Ovary (tissue), 9 donors: ENCODE measurements around the gene ZMYM2. TPM values are rescaled to one million over a fixed set of nuclear protein-coding genes. Genes with fewer than 3 reads are reported as not detected.

ENCODE experiments used
- DNase-seq, 5 donors: peaks; one replicate each; pipeline ENCODE4 v3.0.0-alpha.2; 2019 to 2020
- H3K27ac ChIP-seq, 2 donors: fragments of 200-600 bp; one replicate each; pipeline versions ENCODE4 v1.5.1 to v1.8.0; 2019 to 2022
- H3K27me3 ChIP-seq: fragments of 200-600 bp; one replicate; pipeline ENCODE4 v1.8.0; 2022
- H3K36me3 ChIP-seq: fragments of 200-600 bp; sonication (generic); one replicate; pipeline ENCODE4 v1.5.1; 2019
- H3K4me1 ChIP-seq: one replicate; pipeline ENCODE4 v1.8.1; 2013; ENCODE audit warnings: mild to moderate bottlenecking, moderate library complexity; ENCODE audit not compliant: insufficient read depth
- H3K4me3 ChIP-seq: fragments of 200-600 bp; sonication (generic); one replicate; pipeline ENCODE4 v1.5.1; 2017
- H3K9me3 ChIP-seq, 2 donors: fragments of 200-600 bp in 1 of 2; sonication (generic) in 1 of 2; one replicate each; pipeline versions ENCODE4 v1.5.1 to v1.8.1; 2013 to 2019; ENCODE audit warnings: mild to moderate bottlenecking in 1 of 2, moderate library complexity in 1 of 2
- EP300 ChIP-seq: sonication (generic); formaldehyde crosslinking; IDR thresholded peaks from one replicate; pipeline ENCODE4 v1.6.1; 2017; ENCODE audit warnings: antibody characterized with exemption
- POLR2A ChIP-seq: fragments of 450-650 bp; IDR thresholded peaks from one replicate; pipeline ENCODE4 v1.6.1; 2017; ENCODE audit warnings: antibody characterized with exemption, mild to moderate bottlenecking, moderate library complexity
- WGBS, 3 donors: extraction: QIAGEN DNeasy Blood & Tissue Kit in 1 of 3; methylation state at CpG; one replicate each; pipeline versions ENCODE4 v1.1.5 to v1.1.7; 2013 to 2017; 5-methylcytosine and 5-hydroxymethylcytosine counted together
- intact Hi-C, 4 donors: fragments of 100-400 bp; cut with DNase I; formaldehyde crosslinking; loops; one replicate each; pipeline versions ENCODE4 v1.11.0 to v1.15.1; 2022 to 2023
- polyA plus RNA-seq, 2 donors: library from polyadenylated mRNA; stranded (reverse); fragments of 200-250 nt in 1 of 2; fragments of 350-450 nt in 1 of 2; fragmentation: Illumina TruSeq in 1 of 2; extraction: RNeasy Lipid Tissue Mini Kit (QIAGEN cat#74804) in 1 of 2; gene quantifications; one replicate each; pipeline ENCODE4 v1.2.3, GENCODE V29; 2013 to 2014
- total RNA-seq, 7 donors: library from RNA; depleted of rRNA in 2 of 7; stranded (reverse); fragments of >200 nt in 2 of 7; fragmentation: NEBNext Ultra II Directional in 3 of 7; extraction: Animal tissue kit (Norgen Biotek cat#: 25700) in 3 of 7; gene quantifications; one replicate each; pipeline versions ENCODE4 v1.1.0 to v1.2.4, GENCODE V29; 2016 to 2023
- TF ChIP-seq, protein P1 (sequence below), 3 donors: fragments of 450-650 bp in 2 of 3; fragments of 200-600 bp in 1 of 3; IDR thresholded peaks; one replicate each; pipeline versions ENCODE4 v1.5.1 to v1.8.0; 2016 to 2022; ENCODE audit warnings: antibody characterized with exemption in 3 of 3, mild to moderate bottlenecking in 1 of 3
- donor health status: DM: no; HTN: no; CAD: no; lungs with moderate emphysema.
- donor health status: DM: no; HTN: no; CAD: no.
- donor health status: Bipolar disorder and iron deficiency.
- donor health status: DM: yes; HTN: yes; CAD: no.
- donor health status: DM: no; HTN: no; CAD: no.
- donor health status: DM: yes; HTN: yes; CAD: no.

Gene ZMYM2
- total and polyA plus RNA-seq, 9 donors = 17.2 to 97.6 (median 69.6) TPM

DNA sequence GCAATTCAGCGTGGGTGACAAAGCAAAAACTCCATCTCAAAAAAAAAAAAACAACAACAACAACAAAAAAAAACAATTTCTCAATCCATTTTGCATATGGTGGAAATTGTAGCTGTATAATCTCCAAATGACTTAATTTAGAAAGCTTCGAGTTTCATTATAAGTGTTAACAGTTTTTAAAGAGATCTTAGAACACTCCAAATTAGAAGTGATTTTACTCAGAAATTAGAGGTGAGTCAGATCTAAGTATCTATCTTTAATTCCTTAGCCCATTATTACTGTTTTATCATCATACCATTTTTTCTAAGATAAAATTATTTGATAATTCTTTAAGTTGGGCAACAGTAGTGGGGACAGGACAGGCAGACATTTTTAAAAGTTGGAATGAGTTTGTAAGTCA, 60.5 kb downstream of the ZMYM2 start:
- Histone ChIP-seq H3K4me3 (no peak overlapping the region), H3K27ac (no peak overlapping the region), H3K36me3 (no peaks in the 10 kb centered on the region), H3K27me3 (no peaks in the 10 kb centered on the region), H3K9me3 (peaks cover 0 to 2% of the 10 kb centered on the region in 2 donors), H3K4me1 (no peaks in the 10 kb centered on the region)
- no peak for TF ChIP-seq POLR2A
- no peak for TF ChIP-seq EP300
- TF ChIP-seq, protein P1, sequence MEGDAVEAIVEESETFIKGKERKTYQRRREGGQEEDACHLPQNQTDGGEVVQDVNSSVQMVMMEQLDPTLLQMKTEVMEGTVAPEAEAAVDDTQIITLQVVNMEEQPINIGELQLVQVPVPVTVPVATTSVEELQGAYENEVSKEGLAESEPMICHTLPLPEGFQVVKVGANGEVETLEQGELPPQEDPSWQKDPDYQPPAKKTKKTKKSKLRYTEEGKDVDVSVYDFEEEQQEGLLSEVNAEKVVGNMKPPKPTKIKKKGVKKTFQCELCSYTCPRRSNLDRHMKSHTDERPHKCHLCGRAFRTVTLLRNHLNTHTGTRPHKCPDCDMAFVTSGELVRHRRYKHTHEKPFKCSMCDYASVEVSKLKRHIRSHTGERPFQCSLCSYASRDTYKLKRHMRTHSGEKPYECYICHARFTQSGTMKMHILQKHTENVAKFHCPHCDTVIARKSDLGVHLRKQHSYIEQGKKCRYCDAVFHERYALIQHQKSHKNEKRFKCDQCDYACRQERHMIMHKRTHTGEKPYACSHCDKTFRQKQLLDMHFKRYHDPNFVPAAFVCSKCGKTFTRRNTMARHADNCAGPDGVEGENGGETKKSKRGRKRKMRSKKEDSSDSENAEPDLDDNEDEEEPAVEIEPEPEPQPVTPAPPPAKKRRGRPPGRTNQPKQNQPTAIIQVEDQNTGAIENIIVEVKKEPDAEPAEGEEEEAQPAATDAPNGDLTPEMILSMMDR (IDR thresholded peaks at IDR 0.05) = no peak
- no peak for DNase-seq
- intact Hi-C loops = no loop called here
- 90 to 97% (median 95%) methylated on average over 2 of the region's 2 CpGs for WGBS, 3 donors

- Histone ChIP-seq H3K36me3 (no peaks in the 10 kb centered on the region), H3K4me1 (no peaks in the 10 kb centered on the region), H3K9me3 (no peaks in the 10 kb centered on the region), H3K4me3 (no peak overlapping the region), H3K27ac (no peak overlapping the region), H3K27me3 (no peaks in the 10 kb centered on the region)
- intact Hi-C loops = no loop called here
- 84 to 87% (median 85%) methylated on average over 2 of the region's 2 CpGs for WGBS, 3 donors
- DNase-seq = no peak
- TF ChIP-seq EP300 (no peak), POLR2A (no peak)
- TF ChIP-seq, protein P1 (IDR thresholded peaks at IDR 0.05) = no peak
Observed at GRCh38 chr13:20024702-20025101, 66.2 kb downstream of the ZMYM2 start.

DNA sequence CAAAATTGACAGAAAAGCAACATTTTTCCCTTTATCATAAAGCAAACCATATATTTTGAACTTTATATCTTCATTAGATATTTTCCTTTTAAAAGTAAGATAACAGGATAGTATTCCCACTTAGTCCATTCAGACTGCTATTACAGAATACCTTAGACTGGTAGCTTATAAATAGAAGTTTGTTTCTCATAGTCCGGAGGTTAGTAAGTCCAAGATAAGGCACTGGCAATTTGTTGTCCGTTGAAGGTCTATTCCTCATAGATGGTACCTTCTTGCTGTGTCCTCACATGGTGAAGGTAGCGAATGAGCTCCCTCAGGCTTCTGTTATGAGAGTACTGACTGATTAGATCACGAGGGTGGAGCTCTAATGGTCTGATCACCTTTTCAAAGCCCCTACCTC, 70.4 kb downstream of the ZMYM2 start:
- intact Hi-C loops = no loop called here
- no peaks in the 10 kb centered on the region for H3K9me3 ChIP-seq
- 75 to 88% (median 87%) methylated on average over 4 of the region's 4 CpGs for WGBS, 3 donors

DNA sequence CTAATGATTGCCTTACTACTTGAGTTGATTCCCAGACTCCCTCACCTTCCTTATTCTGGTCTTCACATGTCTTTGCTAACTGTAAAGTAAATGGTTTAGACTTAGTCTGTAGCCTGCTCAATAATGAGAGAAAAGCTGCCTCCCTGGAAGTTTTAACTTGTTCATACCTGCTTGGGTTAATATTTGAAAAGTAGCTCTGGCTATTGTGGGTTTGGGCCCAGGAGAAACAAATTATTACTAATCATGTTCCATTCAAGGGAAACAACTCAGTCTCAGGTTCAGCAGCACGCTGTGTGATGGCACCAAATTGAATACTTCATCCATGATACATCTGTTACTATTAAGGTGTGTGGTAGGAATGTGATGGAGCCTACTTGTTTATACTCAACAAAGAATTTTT, 75.0 kb downstream of the ZMYM2 start:
- whole genome bisulfite sequencing, 3 donors = 94 to 99% (median 97%) methylated on average over 1 of the region's 1 CpG
- TF ChIP-seq POLR2A (no peak), EP300 (no peak)
- TF ChIP-seq, protein P1 (IDR thresholded peaks at IDR 0.05) = no peak
- intact Hi-C loops = no loop called here
- no peak overlapping the region for H3K27ac ChIP-seq
- H3K4me1 ChIP-seq = no peaks in the 10 kb centered on the region
- H3K36me3 ChIP-seq = no peaks in the 10 kb centered on the region
- H3K27me3 ChIP-seq = no peaks in the 10 kb centered on the region
- H3K9me3 ChIP-seq = no peaks in the 10 kb centered on the region
- H3K4me3 ChIP-seq = no peak overlapping the region
- no peak for DNase-seq

More for the DNA sequence above, 70.4 kb downstream of the ZMYM2 start:
- DNase-seq = no peak
- no peak overlapping the region for H3K27ac ChIP-seq
- no peaks in the 10 kb centered on the region for H3K4me1 ChIP-seq
- H3K27me3 ChIP-seq = no peaks in the 10 kb centered on the region
- no peak for TF ChIP-seq POLR2A
- H3K36me3 ChIP-seq = no peaks in the 10 kb centered on the region
- no peak overlapping the region for H3K4me3 ChIP-seq

DNA sequence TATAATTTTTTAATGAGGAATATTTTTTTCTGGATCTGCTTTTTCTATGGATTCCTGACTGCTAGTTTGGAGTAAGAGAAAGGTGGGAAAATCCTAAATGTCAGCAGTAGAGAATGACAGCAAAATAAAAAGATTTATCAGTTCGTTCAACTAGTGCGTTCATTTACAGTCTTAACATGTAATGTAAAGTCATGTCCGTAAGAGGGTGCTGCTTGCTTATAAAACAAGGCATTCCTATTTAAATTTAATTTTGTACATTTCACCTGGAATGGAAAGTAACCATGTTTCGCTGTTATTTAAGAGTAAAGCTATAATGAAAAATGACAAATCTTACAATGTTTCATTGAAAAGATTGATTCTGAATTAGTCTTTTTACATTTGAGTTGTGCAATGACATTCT, 76.6 kb downstream of the ZMYM2 start:
- Histone ChIP-seq H3K4me1 (no peaks in the 10 kb centered on the region), H3K27me3 (no peaks in the 10 kb centered on the region), H3K4me3 (no peak overlapping the region), H3K9me3 (no peaks in the 10 kb centered on the region), H3K36me3 (no peaks in the 10 kb centered on the region), H3K27ac (no peak overlapping the region)
- TF ChIP-seq, protein P1 (IDR thresholded peaks at IDR 0.05) = no peak
- TF ChIP-seq POLR2A (no peak), EP300 (no peak)
- intact Hi-C loops = no loop called here
- no peak for DNase-seq
- WGBS, 3 donors = 70 to 78% (median 75%) methylated on average over 4 of the region's 4 CpGs
